H1 (cell line): ENCODE results near the gene RBM38. TPM values are rescaled to one million over a fixed set of nuclear protein-coding genes. Genes with fewer than 3 reads are reported as not detected.

Experiments
- polyA plus RNA-seq, 7 experiments: library from polyadenylated mRNA; depleted of rRNA in 3 of 7; stranded (reverse) in 5 of 7; unstranded in 2 of 7; fragments of >200 nt in 5 of 7; fragments of 200-250 nt in 2 of 7; gene quantifications; 1 replicate in 5 of 7; 2 replicates in 1 of 7; 4 replicates in 1 of 7; pipeline versions ENCODE4 v1.2.1 to v1.2.3, GENCODE V29; 2011 to 2013; ENCODE audit warnings: missing spikeins in 2 of 7, mixed read lengths in 2 of 7
- total RNA-seq: library from RNA; stranded (reverse); fragmentation: NEBNext Ultra II Directional; extraction: Animal tissue kit (Norgen Biotek cat#: 25700); gene quantifications from 2 replicates; pipeline ENCODE4 v1.2.1, GENCODE V29; 2021
- TF ChIP-seq, protein P1 (sequence below), 3 experiments: IDR thresholded peaks; 1 replicate in 2 of 3; 2 replicates in 1 of 3; pipeline versions ENCODE4 v1.5.1 to v1.6.1; 2011; ENCODE audit warnings: low read length in 3 of 3, mild to moderate bottlenecking in 3 of 3, inconsistent platforms in 2 of 3, low read depth in 1 of 3, moderate library complexity in 1 of 3; ENCODE audit not compliant: insufficient read depth in 1 of 3; ENCODE audit errors: control extremely low read depth in 1 of 3

RBM38 gene
- total and polyA plus RNA-seq, 2 of the 8 experiments (the other 6 are each of a cell fraction or from before 2014, with no cell fraction given) = 57.7 to 109 TPM

- TF ChIP-seq, protein P1, sequence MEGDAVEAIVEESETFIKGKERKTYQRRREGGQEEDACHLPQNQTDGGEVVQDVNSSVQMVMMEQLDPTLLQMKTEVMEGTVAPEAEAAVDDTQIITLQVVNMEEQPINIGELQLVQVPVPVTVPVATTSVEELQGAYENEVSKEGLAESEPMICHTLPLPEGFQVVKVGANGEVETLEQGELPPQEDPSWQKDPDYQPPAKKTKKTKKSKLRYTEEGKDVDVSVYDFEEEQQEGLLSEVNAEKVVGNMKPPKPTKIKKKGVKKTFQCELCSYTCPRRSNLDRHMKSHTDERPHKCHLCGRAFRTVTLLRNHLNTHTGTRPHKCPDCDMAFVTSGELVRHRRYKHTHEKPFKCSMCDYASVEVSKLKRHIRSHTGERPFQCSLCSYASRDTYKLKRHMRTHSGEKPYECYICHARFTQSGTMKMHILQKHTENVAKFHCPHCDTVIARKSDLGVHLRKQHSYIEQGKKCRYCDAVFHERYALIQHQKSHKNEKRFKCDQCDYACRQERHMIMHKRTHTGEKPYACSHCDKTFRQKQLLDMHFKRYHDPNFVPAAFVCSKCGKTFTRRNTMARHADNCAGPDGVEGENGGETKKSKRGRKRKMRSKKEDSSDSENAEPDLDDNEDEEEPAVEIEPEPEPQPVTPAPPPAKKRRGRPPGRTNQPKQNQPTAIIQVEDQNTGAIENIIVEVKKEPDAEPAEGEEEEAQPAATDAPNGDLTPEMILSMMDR (IDR thresholded peaks at IDR 0.05; ENCODE audit: control extremely low read depth in 1 of 3, insufficient read depth in 1 of 3, low read depth in 1 of 3, low read length in 3 of 3) = peak; percentile 34 to 49 (median 38)
Observed at GRCh38 chr20:57400231-57400701, 9.1 kb downstream of the RBM38 start (continued).
